Astrocyte (in vitro differentiated cells and primary cell): ENCODE data around the gene LUC7L3. TPM values are rescaled to one million over a fixed set of nuclear protein-coding genes. Genes with fewer than 3 reads are reported as not detected.

ENCODE experiments used
- DNase-seq: peaks from one replicate; pipeline ENCODE4 v3.0.0-alpha.2; 2010; ENCODE audit warnings: low read depth
- FAIRE-seq: peaks from 2 replicates; lab custom pipeline; 2011; peaks lifted over from hg19 to GRCh38; lab: Jason Lieb, UNC
- H2AFZ ChIP-seq: 2 replicates; pipeline ENCODE4 v1.6.0; 2012; ENCODE audit warnings: low read depth, low read length, inconsistent platforms
- H3K27ac ChIP-seq: 2 replicates; pipeline ENCODE4 v1.5.1; 2011; ENCODE audit warnings: low read depth, low read length, inconsistent platforms
- H3K27me3 ChIP-seq: 2 replicates; pipeline ENCODE4 v1.6.0; 2011; ENCODE audit warnings: low read length, inconsistent platforms; ENCODE audit not compliant: insufficient read depth
- H3K36me3 ChIP-seq: 2 replicates; pipeline ENCODE4 v1.5.1; 2011; ENCODE audit warnings: low read length, inconsistent platforms; ENCODE audit not compliant: insufficient read depth
- H3K4me1 ChIP-seq: 2 replicates; pipeline ENCODE4 v1.5.1; 2011; ENCODE audit warnings: low read length, inconsistent platforms; ENCODE audit not compliant: insufficient read depth
- H3K4me2 ChIP-seq: 2 replicates; pipeline ENCODE4 v1.6.0; 2012; ENCODE audit warnings: low read length, inconsistent platforms
- H3K4me3 ChIP-seq: 2 replicates; pipeline ENCODE4 v1.5.1; 2011; ENCODE audit warnings: low read depth, mild to moderate bottlenecking, low read length, inconsistent platforms; ENCODE audit not compliant: insufficient read depth
- H3K79me2 ChIP-seq: 2 replicates; pipeline ENCODE4 v1.6.0; 2012; ENCODE audit warnings: mild to moderate bottlenecking, low read length, inconsistent platforms; ENCODE audit not compliant: insufficient read depth
- H3K9ac ChIP-seq: 2 replicates; pipeline ENCODE4 v1.6.0; 2012; ENCODE audit warnings: mild to moderate bottlenecking, low read length, inconsistent platforms
- H3K9me3 ChIP-seq: 2 replicates; pipeline ENCODE4 v1.5.1; 2012; ENCODE audit warnings: low read depth, mild to moderate bottlenecking, low read length, inconsistent platforms; ENCODE audit not compliant: insufficient read depth
- H4K20me1 ChIP-seq: 2 replicates; pipeline ENCODE4 v1.6.0; 2012; ENCODE audit warnings: low read length, inconsistent platforms; ENCODE audit not compliant: insufficient read depth
- H3K27ac Mint-ChIP-seq: one replicate; pipeline ENCODE4 v1.8.0; 2021; ENCODE audit warnings: mild to moderate bottlenecking, mixed read lengths; ENCODE audit not compliant: unreplicated experiment
- H3K27me3 Mint-ChIP-seq: one replicate; pipeline ENCODE4 v1.8.0; 2021; ENCODE audit warnings: low read depth, mixed read lengths; ENCODE audit not compliant: unreplicated experiment
- H3K36me3 Mint-ChIP-seq: one replicate; pipeline ENCODE4 v1.8.0; 2021; ENCODE audit warnings: low read depth, mixed read lengths; ENCODE audit not compliant: unreplicated experiment
- H3K4me1 Mint-ChIP-seq: one replicate; pipeline ENCODE4 v1.8.0; 2021; ENCODE audit warnings: low read depth, mixed read lengths; ENCODE audit not compliant: unreplicated experiment
- H3K4me3 Mint-ChIP-seq: one replicate; pipeline ENCODE4 v1.8.0; 2021; ENCODE audit warnings: mild to moderate bottlenecking, moderate library complexity, mixed read lengths; ENCODE audit not compliant: unreplicated experiment
- H3K9me3 Mint-ChIP-seq: one replicate; pipeline ENCODE4 v1.8.0; 2021; ENCODE audit warnings: mild to moderate bottlenecking, mixed read lengths; ENCODE audit not compliant: unreplicated experiment
- EZH2 ChIP-seq: IDR thresholded peaks from 2 replicates; pipeline ENCODE4 v1.6.1; 2012; ENCODE audit warnings: mild to moderate bottlenecking, low read length, inconsistent platforms; ENCODE audit not compliant: insufficient read depth
- total RNA-seq: library from RNA; stranded (reverse); gene quantifications from 2 replicates; pipeline ENCODE4 v1.2.1, GENCODE V29; 2021
- TF ChIP-seq, protein P1 (sequence below): IDR thresholded peaks from 2 replicates; pipeline ENCODE4 v1.5.1; 2011; ENCODE audit warnings: low read depth, mild to moderate bottlenecking, inconsistent platforms, low read length, moderate library complexity; ENCODE audit not compliant: insufficient read depth

Gene LUC7L3
- total RNA-seq, 1 donor from 2014 or later: 93.0 TPM

DNA sequence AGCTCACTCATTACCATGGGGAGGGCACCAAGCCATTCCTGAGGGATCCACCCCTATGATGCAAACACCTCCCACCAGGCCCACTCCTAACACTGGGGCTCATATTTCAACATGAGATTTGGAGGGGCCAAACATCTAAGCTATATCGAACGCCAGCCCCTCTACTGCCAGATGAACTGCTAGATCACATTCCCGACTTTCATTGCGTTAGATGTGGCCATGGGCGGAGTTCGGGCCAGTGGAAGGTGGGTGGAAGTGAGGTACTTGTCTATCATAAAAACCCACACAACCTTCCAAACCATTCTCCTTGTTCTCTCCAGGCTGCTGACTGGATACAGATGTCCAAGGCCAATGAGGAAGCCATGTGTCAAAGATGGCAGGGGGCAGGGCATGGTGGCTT lies 75.0 kb downstream of the LUC7L3 start:
- Histone ChIP-seq H3K27me3 (no peaks in the 10 kb centered on the region), H3K36me3 (no peaks in the 10 kb centered on the region), H2AFZ (no peak overlapping the region), H3K79me2 (no peaks in the 10 kb centered on the region), H3K4me2 (no peak overlapping the region), H4K20me1 (no peaks in the 10 kb centered on the region), H3K9ac (no peak overlapping the region), H3K27ac (no peak overlapping the region), H3K4me1 (no peaks in the 10 kb centered on the region), H3K4me3 (no peak overlapping the region), H3K9me3 (no peaks in the 10 kb centered on the region)
- FAIRE-seq (no peak), DNase-seq (no peak)
- Mint-ChIP-seq H3K27ac (no peak overlapping the region), H3K27me3 (peaks cover 2% of the 10 kb centered on the region), H3K4me3 (no peak overlapping the region), H3K36me3 (no peaks in the 10 kb centered on the region), H3K9me3 (no peaks in the 10 kb centered on the region), H3K4me1 (peaks cover 15% of the 10 kb centered on the region)
- TF ChIP-seq EZH2: no peak
- TF ChIP-seq, protein P1, sequence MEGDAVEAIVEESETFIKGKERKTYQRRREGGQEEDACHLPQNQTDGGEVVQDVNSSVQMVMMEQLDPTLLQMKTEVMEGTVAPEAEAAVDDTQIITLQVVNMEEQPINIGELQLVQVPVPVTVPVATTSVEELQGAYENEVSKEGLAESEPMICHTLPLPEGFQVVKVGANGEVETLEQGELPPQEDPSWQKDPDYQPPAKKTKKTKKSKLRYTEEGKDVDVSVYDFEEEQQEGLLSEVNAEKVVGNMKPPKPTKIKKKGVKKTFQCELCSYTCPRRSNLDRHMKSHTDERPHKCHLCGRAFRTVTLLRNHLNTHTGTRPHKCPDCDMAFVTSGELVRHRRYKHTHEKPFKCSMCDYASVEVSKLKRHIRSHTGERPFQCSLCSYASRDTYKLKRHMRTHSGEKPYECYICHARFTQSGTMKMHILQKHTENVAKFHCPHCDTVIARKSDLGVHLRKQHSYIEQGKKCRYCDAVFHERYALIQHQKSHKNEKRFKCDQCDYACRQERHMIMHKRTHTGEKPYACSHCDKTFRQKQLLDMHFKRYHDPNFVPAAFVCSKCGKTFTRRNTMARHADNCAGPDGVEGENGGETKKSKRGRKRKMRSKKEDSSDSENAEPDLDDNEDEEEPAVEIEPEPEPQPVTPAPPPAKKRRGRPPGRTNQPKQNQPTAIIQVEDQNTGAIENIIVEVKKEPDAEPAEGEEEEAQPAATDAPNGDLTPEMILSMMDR: no peak

DNA sequence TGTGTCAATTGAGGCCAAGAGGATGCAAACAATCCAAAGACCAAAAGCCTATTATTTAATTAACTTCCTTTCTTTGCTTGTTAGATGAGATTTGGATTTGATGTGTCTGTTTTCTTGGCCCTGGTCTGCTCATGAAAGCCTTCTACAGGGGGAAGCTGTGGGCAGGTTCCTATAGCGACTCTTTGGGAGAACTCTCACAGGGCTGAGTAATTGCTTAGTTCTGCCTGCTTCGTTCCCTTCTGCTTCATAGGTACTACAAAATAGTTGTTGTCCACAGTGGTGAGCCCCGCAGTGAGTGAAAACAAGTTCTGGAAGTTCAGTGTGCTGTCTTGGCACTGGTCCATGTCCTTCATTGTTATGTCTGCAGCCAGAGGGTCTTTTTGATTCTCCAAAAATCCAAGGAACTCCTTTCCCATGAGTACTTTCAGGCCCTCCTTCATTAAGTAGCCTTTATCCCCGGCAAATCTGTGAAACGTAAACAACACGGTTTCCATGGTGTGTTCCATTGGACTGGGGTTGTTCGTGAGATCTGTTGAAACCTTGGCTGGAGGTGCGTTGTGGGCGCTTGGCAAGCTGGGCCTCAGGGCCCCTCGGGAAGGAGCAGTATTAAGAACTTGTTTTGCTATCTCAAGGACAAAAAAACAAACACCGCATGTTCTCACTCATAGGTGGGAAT lies 77.9 kb downstream of the LUC7L3 start:
- DNase-seq (no peak), FAIRE-seq (no peak)
- H3K27me3 Mint-ChIP-seq: peaks cover 15% of the 10 kb centered on the region
- no peak overlapping the region for H2AFZ ChIP-seq
- H3K79me2 ChIP-seq: no peaks in the 10 kb centered on the region
- no peak overlapping the region for H3K4me3 ChIP-seq
- H3K36me3 Mint-ChIP-seq: no peaks in the 10 kb centered on the region
- H4K20me1 ChIP-seq: no peaks in the 10 kb centered on the region
- H3K27ac Mint-ChIP-seq: no peak overlapping the region
- H3K4me1 Mint-ChIP-seq: peaks cover 9% of the 10 kb centered on the region
- no peaks in the 10 kb centered on the region for H3K4me1 ChIP-seq
- TF ChIP-seq, protein P1: no peak
- TF ChIP-seq EZH2: no peak
- no peaks in the 10 kb centered on the region for H3K36me3 ChIP-seq
- no peak overlapping the region for H3K4me2 ChIP-seq
- H3K27me3 ChIP-seq: no peaks in the 10 kb centered on the region
- no peak overlapping the region for H3K9ac ChIP-seq
- H3K4me3 Mint-ChIP-seq: no peak overlapping the region
- H3K9me3 Mint-ChIP-seq: peaks cover 3% of the 10 kb centered on the region
- no peak overlapping the region for H3K27ac ChIP-seq
- no peaks in the 10 kb centered on the region for H3K9me3 ChIP-seq
